ENCODE data around the gene HHAT. TPM values are rescaled to one million over a fixed set of nuclear protein-coding genes. Genes with fewer than 3 reads are reported as not detected.

The HHAT gene
- total and polyA plus RNA-seq, 12 donors, result 0.81 to 4.3 (median 2.6) TPM

- no peaks in the 10 kb centered on the region for H3K36me3 ChIP-seq
- no peaks in the 10 kb centered on the region for H3K27me3 ChIP-seq
- peaks cover 0 to 20% (median 11%) of the 10 kb centered on the region in 9 donors for H3K4me1 ChIP-seq
- DNase-seq (no peak), ATAC-seq (no peak)
- no peaks in the 10 kb centered on the region for H3K9me3 ChIP-seq
- no peak overlapping the region for H3K4me3 ChIP-seq
- WGBS, 2 donors, result 36 to 55% methylated on average over 3 of the region's 3 CpGs
- no peak for TF ChIP-seq CTCF (IDR thresholded peaks at IDR 0.05)
- intact Hi-C loops (cut with DNase I), result no loop called here
- H3K27ac ChIP-seq, result no peak overlapping the region
Observed at GRCh38 chr1:210358626-210359025, 29.9 kb downstream of the HHAT start.

- 94 to 97% methylated on average over 3 of the region's 3 CpGs for WGBS, 2 donors
Observed at GRCh38 chr1:210359255-210359654, 30.6 kb downstream of the HHAT start.

GRCh38 chr1:210360852-210361477 is 32.3 kb downstream of the HHAT start:
- WGBS, 2 donors, result 52 to 55% methylated on average over 10 of the region's 10 CpGs
- H3K27me3 ChIP-seq, result no peaks in the 10 kb centered on the region
- TF ChIP-seq CTCF (IDR thresholded peaks at IDR 0.05), result peak; percentile 40 to 74 (median 62)
- H3K4me1 ChIP-seq, result peaks cover 0 to 26% (median 11%) of the 10 kb centered on the region in 9 donors
- intact Hi-C loops (cut with DNase I), result loop anchor here in 7 of 10 donors (2.0 to 5.0 kb wide), 3 partner anchors 36 to 41 kb away; no protein-coding TSS in a partner anchor
- H3K9me3 ChIP-seq, result no peaks in the 10 kb centered on the region
- H3K36me3 ChIP-seq, result no peaks in the 10 kb centered on the region
- DNase-seq (no peak), ATAC-seq (peak in 7 of 8 donors; percentile 24 to 60 (median 56))
- peak overlapping the region in 2 of 10 donors; percentile 42 to 44 for H3K27ac ChIP-seq
- H3K4me3 ChIP-seq, result no peak overlapping the region

More at GRCh38 chr1:210359255-210359654, 30.6 kb downstream of the HHAT start:
- intact Hi-C loops (cut with DNase I), result no loop called here
- TF ChIP-seq CTCF (IDR thresholded peaks at IDR 0.05), result no peak
- ATAC-seq (no peak), DNase-seq (no peak)
- peaks cover 0 to 25% (median 11%) of the 10 kb centered on the region in 9 donors for H3K4me1 ChIP-seq
- no peaks in the 10 kb centered on the region for H3K36me3 ChIP-seq
- H3K27me3 ChIP-seq, result no peaks in the 10 kb centered on the region
- H3K27ac ChIP-seq, result no peak overlapping the region
- H3K4me3 ChIP-seq, result no peak overlapping the region
- no peaks in the 10 kb centered on the region for H3K9me3 ChIP-seq

- 77 to 79% methylated on average over 4 of the region's 4 CpGs for WGBS, 2 donors
- no peaks in the 10 kb centered on the region for H3K36me3 ChIP-seq
- no peak for ATAC-seq
- H3K4me1 ChIP-seq, result peaks cover 0 to 26% (median 11%) of the 10 kb centered on the region in 9 donors
- H3K27ac ChIP-seq, result peak overlapping the region in 2 of 10 donors; percentile 42 to 44
- TF ChIP-seq CTCF (IDR thresholded peaks at IDR 0.05), result no peak
- DNase-seq, result no peak
- no peak overlapping the region for H3K4me3 ChIP-seq
- intact Hi-C loops (cut with DNase I), result loop anchor here in 7 of 10 donors (2.0 to 5.0 kb wide), 3 partner anchors 36 to 41 kb away; no protein-coding TSS in a partner anchor
- no peaks in the 10 kb centered on the region for H3K9me3 ChIP-seq
- H3K27me3 ChIP-seq, result no peaks in the 10 kb centered on the region
Observed at GRCh38 chr1:210361665-210362064, 33.0 kb downstream of the HHAT start.

Measured in heart right ventricle (tissue), 16 donors.